Thyroid gland (tissue), 4 donors: ENCODE measurements around the gene PEX14.

Source experiments
- CTCF ChIP-seq, 6 experiments: fragments of 200-600 bp in 3 of 6; fragments of 450-650 bp in 3 of 6; sonication (generic) in 3 of 6; IDR thresholded peaks; one replicate each; pipeline ENCODE4 v1.5.1; 2016 to 2019; ENCODE audit warnings: antibody characterized with exemption in 6 of 6, mild to moderate bottlenecking in 2 of 6, inconsistent platforms in 1 of 6, moderate library complexity in 1 of 6
- POLR2A ChIP-seq, 2 donors: fragments of 450-650 bp; IDR thresholded peaks; one replicate each; pipeline ENCODE4 v1.6.1; 2017; ENCODE audit warnings: antibody characterized with exemption in 2 of 2, mild to moderate bottlenecking in 2 of 2, moderate library complexity in 1 of 2

- TF ChIP-seq CTCF (IDR thresholded peaks at IDR 0.05) (peak in 4 of 6 experiments; percentile 1 to 46 (median 26)), POLR2A (IDR thresholded peaks at IDR 0.05) (peak in 1 of 2 donors; percentile 75)
Measured at GRCh38 chr1:10519016-10519417, 44.3 kb downstream of the PEX14 start.
